Inferior parietal cortex (tissue), 1 donor: ENCODE measurements around the gene LIPK.
"Not testable (repeated sequence)": the region's sequence is repeated elsewhere in the genome, so short reads cannot be mapped to it uniquely, and the experiment has no call there.

Source experiments
- DNase-seq: peaks from one replicate; pipeline ENCODE4 v3.0.0-alpha.2; 2016; ENCODE audit errors: extremely low spot score

Gene LIPK

GRCh38 chr10:88715517-88715916 is 9.5 kb downstream of the LIPK start:
- DNase-seq, result no peak

DNA sequence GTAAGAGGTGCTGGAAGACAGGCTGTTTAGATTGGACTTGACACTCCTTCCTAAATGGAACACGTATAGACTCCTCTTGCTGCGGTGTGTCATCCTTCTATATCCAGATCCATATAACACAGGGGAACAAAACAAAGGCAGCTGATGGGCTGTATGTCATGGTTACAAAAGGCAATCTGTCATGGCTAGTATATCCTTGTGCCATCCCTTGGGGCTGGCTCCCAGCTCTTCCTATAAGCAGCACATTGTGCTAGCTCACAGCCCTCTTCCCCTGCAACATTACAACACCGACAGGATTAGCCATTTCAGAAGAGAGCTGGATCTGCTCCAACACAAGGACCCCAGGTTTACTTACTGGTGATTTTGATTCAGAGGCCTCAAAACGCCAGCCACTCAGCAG is 15.3 kb downstream of the LIPK start:
- DNase-seq, result no peak

- DNase-seq, result no peak
These were observed 19.7 kb downstream of the LIPK start for GRCh38 chr10:88725798-88726197.

GRCh38 chr10:88728107-88728763 is 22.2 kb downstream of the LIPK start:
- no peak for DNase-seq

- DNase-seq, result no peak
These were observed 24.8 kb downstream of the LIPK start for GRCh38 chr10:88730864-88731263.

GRCh38 chr10:88731296-88731695 is 25.2 kb downstream of the LIPK start:
- no peak for DNase-seq

- no peak for DNase-seq
These were observed 27.2 kb downstream of the LIPK start for GRCh38 chr10:88733215-88733614.

- DNase-seq, result no peak
These were observed 29.6 kb downstream of the LIPK start for GRCh38 chr10:88735661-88736060.

- not testable (repeated sequence) for DNase-seq
These were observed 35.9 kb downstream of the LIPK start for GRCh38 chr10:88741921-88742320.

DNA sequence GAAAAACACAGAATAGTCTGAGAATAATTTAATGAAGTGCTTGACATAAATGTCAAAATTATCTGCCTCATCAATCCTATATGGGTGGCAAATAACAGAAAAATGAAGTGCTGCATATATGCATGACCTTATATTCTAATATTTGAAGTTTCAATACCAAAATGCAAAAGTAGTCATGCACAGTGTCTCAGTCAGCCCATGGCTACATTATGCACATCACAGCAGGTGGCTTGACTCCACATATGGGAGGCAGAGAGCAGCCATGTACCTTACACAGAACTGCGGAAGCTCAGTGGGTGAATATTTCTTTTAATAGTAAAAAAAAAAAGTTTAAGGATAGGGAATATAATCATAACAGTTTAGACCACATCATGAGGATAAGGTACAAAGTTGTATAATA is 36.4 kb downstream of the LIPK start:
- no peak for DNase-seq

- DNase-seq, result no peak
These were observed 38.0 kb downstream of the LIPK start for GRCh38 chr10:88744002-88744401.

DNA sequence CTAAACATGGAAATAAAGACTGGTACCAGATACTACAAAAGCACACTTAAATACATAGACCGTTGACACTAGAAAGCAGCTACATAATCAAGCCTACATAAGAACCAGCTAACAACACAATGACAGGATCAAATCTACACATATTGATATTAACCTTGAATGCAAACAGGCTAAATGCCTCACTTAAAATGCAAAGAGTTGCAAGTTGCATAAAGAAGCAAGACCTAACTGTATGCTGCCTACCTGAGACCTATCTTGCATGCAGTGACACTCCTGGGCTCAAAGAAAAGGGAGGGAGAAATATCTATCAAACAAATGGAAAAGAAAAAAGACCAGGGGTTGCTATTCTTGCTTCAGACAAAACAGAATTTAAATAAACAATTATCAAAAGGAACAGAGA is 39.6 kb downstream of the LIPK start:
- no peak for DNase-seq

GRCh38 chr10:88754287-88754686 is 48.2 kb downstream of the LIPK start:
- no peak for DNase-seq

DNA sequence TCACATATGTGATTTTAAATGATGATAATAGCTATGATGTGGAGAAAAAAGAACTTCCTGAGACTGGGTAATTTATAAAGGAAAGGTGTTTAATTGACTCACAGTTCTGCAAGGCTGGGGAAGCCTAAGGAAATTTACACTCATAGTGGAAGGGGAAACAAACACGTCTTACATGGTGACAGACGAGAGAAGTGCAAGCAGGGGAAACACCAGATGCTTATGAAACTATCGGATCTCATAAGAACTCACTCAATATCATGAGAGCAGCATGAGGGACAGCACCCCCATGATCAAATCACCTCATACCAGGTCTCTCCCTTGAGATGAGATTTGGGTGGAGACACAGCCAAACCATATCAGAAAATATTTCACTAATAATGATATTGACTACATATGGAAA is 49.7 kb downstream of the LIPK start:
- no peak for DNase-seq

DNA sequence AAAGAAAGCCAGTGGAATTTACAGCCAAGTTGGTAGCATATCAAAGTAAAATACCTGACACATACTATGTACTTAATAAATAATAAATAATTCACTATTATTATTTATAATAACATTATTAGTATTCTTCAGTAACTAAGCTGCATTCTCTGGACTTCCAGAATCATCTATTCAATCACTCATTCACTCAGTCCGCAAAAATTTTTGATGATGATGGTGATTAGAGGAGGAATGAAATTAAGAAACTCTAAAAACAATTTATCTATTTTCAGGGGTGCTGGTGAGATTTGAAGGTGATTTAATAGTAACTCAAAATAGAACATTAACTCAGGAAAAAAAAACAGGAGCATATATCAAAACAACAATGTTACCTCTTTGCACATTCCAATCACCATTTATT is 50.6 kb downstream of the LIPK start:
- DNase-seq, result no peak

- DNase-seq, result no peak
These were observed 53.5 kb downstream of the LIPK start, which contains the start of gene LIPN for GRCh38 chr10:88759366-88760101. TSS of gene LIPN (plus strand) at chr10:88760020. CDS start at chr10:88761406, 1,386 bp downstream.

DNA sequence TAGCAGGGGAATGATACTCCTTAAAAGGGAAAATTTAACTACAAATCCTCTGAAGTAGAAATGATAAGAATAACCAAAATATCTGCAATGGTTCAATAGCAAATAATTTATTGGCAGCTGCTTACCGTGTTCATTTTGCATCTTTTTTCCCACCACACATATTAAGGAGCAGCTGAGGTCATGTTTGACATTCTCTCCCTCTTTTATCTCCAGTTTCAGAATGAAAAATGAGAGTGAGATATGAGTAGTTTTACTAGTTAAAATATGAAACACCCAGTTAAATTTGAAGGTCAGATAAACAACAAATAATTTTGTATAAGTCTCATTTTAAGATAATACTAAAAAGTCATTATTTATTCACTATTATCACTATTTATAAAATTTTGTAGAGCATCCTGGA is 56.9 kb downstream of the LIPK start:
- no peak for DNase-seq

DNA sequence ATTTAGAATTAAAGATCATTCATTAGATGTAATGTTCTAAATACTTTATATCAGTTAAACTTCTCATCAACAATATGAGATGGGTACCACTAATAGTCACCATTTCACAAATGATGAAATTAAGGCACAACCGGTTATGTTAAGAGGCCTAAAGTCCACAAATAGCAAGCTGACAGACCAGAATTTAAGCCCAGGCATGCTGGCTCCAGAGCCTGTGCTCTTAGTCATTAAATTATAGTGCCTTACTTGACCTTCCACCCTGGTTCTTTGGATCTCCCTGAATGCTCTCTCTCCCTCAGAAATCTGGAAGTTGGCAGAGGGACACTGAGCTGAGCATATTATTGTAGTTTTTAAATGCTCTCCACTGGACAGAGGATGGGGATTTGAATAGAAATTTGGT is 57.4 kb downstream of the LIPK start:
- DNase-seq, result no peak

DNA sequence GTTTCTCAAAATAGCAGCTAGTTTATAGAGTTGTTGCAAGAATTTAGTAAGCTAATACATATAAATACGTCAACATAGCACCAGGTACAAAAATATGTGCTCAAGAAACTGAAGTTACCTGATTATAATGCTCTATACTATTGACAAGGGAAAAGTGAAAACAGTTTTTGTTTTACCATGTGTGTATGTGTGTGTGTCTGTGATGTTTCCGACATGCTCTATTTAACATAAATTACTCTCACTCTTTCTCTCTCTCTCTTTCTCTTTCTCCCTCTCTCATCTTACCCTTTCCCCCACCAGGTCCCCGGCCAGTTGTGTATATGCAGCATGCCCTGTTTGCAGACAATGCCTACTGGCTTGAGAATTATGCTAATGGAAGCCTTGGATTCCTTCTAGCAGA is 58.1 kb downstream of the LIPK start:
- no peak for DNase-seq

DNA sequence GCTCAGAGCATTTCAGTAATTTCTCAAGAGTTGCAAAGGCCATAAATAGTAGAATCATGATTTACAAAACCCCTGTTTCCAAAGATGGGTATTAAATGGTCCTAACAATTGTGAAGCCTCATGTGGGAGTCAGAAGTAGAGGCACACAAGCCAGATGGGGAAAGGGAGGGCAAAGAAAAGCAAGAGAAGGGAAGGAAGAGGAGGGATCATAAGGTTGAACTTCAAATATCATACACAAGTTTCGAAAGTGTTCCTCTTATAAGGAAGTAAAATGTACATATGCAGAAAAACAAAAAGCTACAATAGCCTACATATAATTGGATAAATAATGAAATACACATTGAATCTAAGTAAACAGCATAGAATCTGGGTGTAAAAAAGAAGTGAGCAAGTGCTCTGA is 59.8 kb downstream of the LIPK start:
- DNase-seq, result no peak

DNA sequence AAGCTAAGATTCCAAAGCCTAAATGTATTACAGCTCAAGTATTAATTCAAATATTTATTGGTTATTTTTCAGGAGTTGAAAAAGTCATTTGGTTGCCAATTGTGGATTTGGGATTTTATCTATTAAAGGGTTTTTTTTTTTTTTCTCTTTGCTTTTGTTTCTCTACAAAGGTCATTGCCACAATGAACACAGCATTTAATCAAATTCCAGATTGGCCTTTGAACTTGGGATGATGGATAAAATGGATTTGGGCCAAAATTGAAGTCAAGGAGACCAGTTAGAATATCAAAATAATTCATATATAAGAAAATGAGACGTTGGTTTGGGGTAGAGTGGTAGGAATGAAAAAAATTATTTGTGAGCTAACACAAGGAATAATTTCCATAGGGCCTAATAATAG is 63.3 kb downstream of the LIPK start:
- no peak for DNase-seq

- DNase-seq, result no peak
These were observed 75.2 kb downstream of the LIPK start for GRCh38 chr10:88781206-88781605.

- DNase-seq, result no peak
These were observed 76.2 kb downstream of the LIPK start for GRCh38 chr10:88782222-88782621.

DNA sequence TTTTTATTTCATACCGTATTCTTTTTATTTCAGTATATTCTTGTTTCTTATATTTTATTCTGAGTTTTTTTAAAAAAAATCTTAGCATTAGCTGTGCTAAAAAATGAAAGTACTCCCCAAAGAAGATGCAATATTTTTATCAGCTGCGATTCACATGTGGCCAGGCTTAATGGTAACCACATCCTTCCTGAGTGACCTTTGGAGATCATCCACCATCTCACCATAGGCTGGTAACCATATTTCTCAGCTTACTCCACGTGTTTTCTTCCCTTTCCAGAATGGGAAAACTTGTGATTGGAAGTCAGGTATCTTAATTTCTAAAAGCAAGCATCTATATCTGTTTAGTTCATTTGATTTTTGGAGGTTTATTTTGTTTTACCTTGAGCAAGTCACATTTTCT is 77.7 kb downstream of the LIPK start:
- no peak for DNase-seq
